Stimulated activated CD8-positive, alpha-beta memory T cell treated with anti-CD3 and anti-CD28 coated beads, Interleukin-4, amount 100 ng/mL, for 1 hour (primary cell): ENCODE measurements around the gene MYOM1.

Source experiments
- DNase-seq, 2 donors: peaks; one replicate each; pipeline ENCODE4 v3.0.0-alpha.2; 2020; ENCODE audit warnings: low read depth in 2 of 2, low spot score in 1 of 2

Gene MYOM1

GRCh38 chr18:3219631-3220335 is at the start of gene MYOM1:
TSS of gene MYOM1 (minus strand) at chr18:3219968. CDS start at chr18:3215223, 4,745 bp downstream.
- no peak for DNase-seq

GRCh38 chr18:3269241-3269913 is 49.6 kb upstream of the MYOM1 start:
- DNase-seq, result no peak

- no peak for DNase-seq
Observed at GRCh38 chr18:3268306-3268705, 48.5 kb upstream of the MYOM1 start.

- DNase-seq, result no peak
Observed at GRCh38 chr18:3266062-3266608, 46.4 kb upstream of the MYOM1 start.

- DNase-seq, result no peak
Observed at GRCh38 chr18:3265564-3266033, 45.8 kb upstream of the MYOM1 start.

- no peak for DNase-seq
Observed at GRCh38 chr18:3264362-3264761, 44.6 kb upstream of the MYOM1 start.

GRCh38 chr18:3263132-3263700 is 43.4 kb upstream of the MYOM1 start:
- DNase-seq, result no peak

GRCh38 chr18:3262234-3263131 is 42.7 kb upstream of the MYOM1 start:
- peak in 1 of 2 donors; percentile 11 for DNase-seq

GRCh38 chr18:3261373-3262233 is 41.8 kb upstream of the MYOM1 start, which contains the start of gene MYL12B:
TSS of gene MYL12B (plus strand) at chr18:3262133. CDS start at chr18:3272899, 10,766 bp downstream.
- peak in 1 of 2 donors; percentile 55 for DNase-seq

- DNase-seq, result no peak
Observed at GRCh38 chr18:3260995-3261372, 41.2 kb upstream of the MYOM1 start.

GRCh38 chr18:3257627-3258120 is 37.9 kb upstream of the MYOM1 start:
- no peak for DNase-seq

- no peak for DNase-seq
Observed at GRCh38 chr18:3256693-3257626, 37.2 kb upstream of the MYOM1 start.

GRCh38 chr18:3255611-3256165 is 35.9 kb upstream of the MYOM1 start:
- DNase-seq, result no peak

- no peak for DNase-seq
Observed at GRCh38 chr18:3254725-3255124, 35.0 kb upstream of the MYOM1 start.

- DNase-seq, result no peak
Observed at GRCh38 chr18:3252843-3253242, 33.1 kb upstream of the MYOM1 start.

- DNase-seq, result no peak
Observed at GRCh38 chr18:3251963-3252277, 32.2 kb upstream of the MYOM1 start.

- DNase-seq, result no peak
Observed at GRCh38 chr18:3251249-3251962, 31.6 kb upstream of the MYOM1 start.
